OCI-LY3 (cell line): ENCODE results near the gene TMEM135.

Experiments
- H2AFZ ChIP-seq: fragments of 200-600, 300-600 bp; shearing (Covaris generic); 2 replicates; pipeline ENCODE4 v1.6.0; 2014; ENCODE audit warnings: antibody characterized with exemption, low read depth, low read length
- H3K27ac ChIP-seq: fragments of 200-600, 300-600 bp; sonication (generic); 2 replicates; pipeline ENCODE4 v1.5.1; 2014; ENCODE audit warnings: mild to moderate bottlenecking, low read length, moderate library complexity, mixed read lengths
- H3K27me3 ChIP-seq: fragments of 200-600, 300-600 bp; sonication (generic); 2 replicates; pipeline ENCODE4 v1.6.1; 2014; ENCODE audit warnings: low read depth, low read length, mixed read lengths
- H3K36me3 ChIP-seq: fragments of 200-600, 300-600 bp; sonication (generic); replicated peaks from 2 replicates; pipeline ENCODE3; 2014; ENCODE audit warnings: low read depth, low read length, mixed read lengths
- H3K4me1 ChIP-seq: fragments of 300-600, 200-600 bp; sonication (generic); 2 replicates; pipeline ENCODE4 v1.6.1; 2014; ENCODE audit warnings: low read length, mixed read lengths
- H3K4me2 ChIP-seq: fragments of 200-600, 300-600 bp; sonication (generic); 2 replicates; pipeline ENCODE4 v1.6.1; 2014; ENCODE audit warnings: low read length, mixed read lengths
- H3K4me3 ChIP-seq: fragments of 300-600, 200-600 bp; sonication (generic); 2 replicates; pipeline ENCODE4 v1.5.1; 2014; ENCODE audit warnings: antibody characterized with exemption, mild to moderate bottlenecking, low read length, moderate library complexity
- H3K79me2 ChIP-seq: fragments of 300-600, 200-600 bp; shearing (Covaris generic); 2 replicates; pipeline ENCODE4 v1.6.1; 2014; ENCODE audit warnings: mild to moderate bottlenecking, low read length, mixed read lengths
- H3K9ac ChIP-seq: fragments of 300-600, 200-600 bp; shearing (Covaris generic); 2 replicates; pipeline ENCODE4 v1.6.0; 2014; ENCODE audit warnings: mild to moderate bottlenecking, low read length, moderate library complexity
- H3K9me3 ChIP-seq: fragments of 200-600, 300-600 bp; shearing (Covaris generic); 2 replicates; pipeline ENCODE4 v1.6.1; 2014; ENCODE audit warnings: low read length, mixed read lengths; ENCODE audit not compliant: insufficient read depth
- H4K20me1 ChIP-seq: fragments of 200-600, 300-600 bp; sonication (generic); 2 replicates; pipeline ENCODE4 v1.6.1; 2016; ENCODE audit warnings: low read length, mixed read lengths; ENCODE audit not compliant: insufficient read depth
- EZH2phosphoT487 ChIP-seq: fragments of 200-600 bp; shearing (Covaris generic); IDR thresholded peaks from 2 replicates; pipeline ENCODE4 v1.6.1; 2018; ENCODE audit warnings: antibody characterized with exemption, mixed run types, low read depth
- TF ChIP-seq, protein P1 (sequence below): fragments of 200-600, 300-600 bp; sonication (generic); IDR thresholded peaks from 2 replicates; pipeline ENCODE4 v1.5.1; 2014; ENCODE audit warnings: antibody characterized with exemption, low read length, low read depth

TMEM135 gene

DNA sequence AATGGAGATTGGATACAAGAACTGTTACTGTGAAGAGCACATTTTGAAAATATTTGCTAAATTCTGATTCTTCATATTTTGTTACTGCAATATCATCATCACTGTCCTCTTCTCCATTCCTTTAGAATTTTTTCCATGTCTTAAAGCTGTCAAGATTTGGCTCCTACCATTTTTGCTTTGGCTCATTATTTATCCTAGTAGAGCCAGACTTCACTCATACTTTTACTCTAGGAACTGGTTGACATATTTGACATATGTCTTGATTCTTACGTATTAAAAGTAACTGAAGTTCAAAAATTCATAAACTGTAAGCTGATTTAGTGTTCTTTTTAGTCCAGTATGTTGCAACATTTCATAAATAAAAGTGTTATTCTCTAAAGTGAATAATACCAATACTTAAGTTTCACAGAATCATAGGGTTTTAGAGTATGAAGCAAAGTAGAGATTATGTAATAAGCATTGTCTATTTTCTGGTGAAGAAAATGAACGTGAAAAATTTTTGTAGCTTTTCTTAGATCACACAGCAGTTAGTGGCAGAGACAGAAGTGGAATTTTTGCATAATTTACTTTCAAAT is 225.6 kb downstream of the TMEM135 start:
- Histone ChIP-seq H3K4me1 (no peaks in the 10 kb centered on the region), H4K20me1 (no peaks in the 10 kb centered on the region), H3K27me3 (no peaks in the 10 kb centered on the region), H3K36me3 (no peaks in the 10 kb centered on the region), H3K9me3 (no peaks in the 10 kb centered on the region), H3K79me2 (no peaks in the 10 kb centered on the region), H3K4me3 (no peak overlapping the region), H2AFZ (no peak overlapping the region), H3K4me2 (no peak overlapping the region), H3K9ac (no peak overlapping the region), H3K27ac (no peak overlapping the region)
- no peak for TF ChIP-seq EZH2phosphoT487
- TF ChIP-seq, protein P1, sequence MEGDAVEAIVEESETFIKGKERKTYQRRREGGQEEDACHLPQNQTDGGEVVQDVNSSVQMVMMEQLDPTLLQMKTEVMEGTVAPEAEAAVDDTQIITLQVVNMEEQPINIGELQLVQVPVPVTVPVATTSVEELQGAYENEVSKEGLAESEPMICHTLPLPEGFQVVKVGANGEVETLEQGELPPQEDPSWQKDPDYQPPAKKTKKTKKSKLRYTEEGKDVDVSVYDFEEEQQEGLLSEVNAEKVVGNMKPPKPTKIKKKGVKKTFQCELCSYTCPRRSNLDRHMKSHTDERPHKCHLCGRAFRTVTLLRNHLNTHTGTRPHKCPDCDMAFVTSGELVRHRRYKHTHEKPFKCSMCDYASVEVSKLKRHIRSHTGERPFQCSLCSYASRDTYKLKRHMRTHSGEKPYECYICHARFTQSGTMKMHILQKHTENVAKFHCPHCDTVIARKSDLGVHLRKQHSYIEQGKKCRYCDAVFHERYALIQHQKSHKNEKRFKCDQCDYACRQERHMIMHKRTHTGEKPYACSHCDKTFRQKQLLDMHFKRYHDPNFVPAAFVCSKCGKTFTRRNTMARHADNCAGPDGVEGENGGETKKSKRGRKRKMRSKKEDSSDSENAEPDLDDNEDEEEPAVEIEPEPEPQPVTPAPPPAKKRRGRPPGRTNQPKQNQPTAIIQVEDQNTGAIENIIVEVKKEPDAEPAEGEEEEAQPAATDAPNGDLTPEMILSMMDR, result no peak

DNA sequence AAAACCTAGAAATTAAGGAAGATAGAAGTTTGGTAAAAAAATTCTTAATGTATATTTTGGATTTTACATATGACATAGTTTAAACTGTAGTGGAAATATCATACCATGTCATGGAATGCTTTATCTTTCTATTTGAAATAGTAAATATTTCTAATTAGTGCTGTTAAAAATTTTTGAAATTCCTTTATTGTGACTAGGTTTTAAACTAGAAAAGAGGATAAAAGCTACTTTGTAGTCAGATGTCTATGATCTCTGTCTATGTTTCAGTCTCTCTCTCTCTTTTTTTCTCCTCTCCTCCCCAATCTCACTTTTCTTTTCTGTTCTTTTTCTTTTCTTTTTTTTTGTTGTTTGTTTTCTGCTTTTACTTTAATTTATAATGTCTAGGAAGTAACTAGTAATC is 226.2 kb downstream of the TMEM135 start:
- no peaks in the 10 kb centered on the region for H3K79me2 ChIP-seq
- H3K4me2 ChIP-seq, result no peak overlapping the region
- H3K9me3 ChIP-seq, result no peaks in the 10 kb centered on the region
- TF ChIP-seq, protein P1, result no peak
- no peak for TF ChIP-seq EZH2phosphoT487
- no peaks in the 10 kb centered on the region for H3K4me1 ChIP-seq
- H3K36me3 ChIP-seq, result no peaks in the 10 kb centered on the region
- no peak overlapping the region for H2AFZ ChIP-seq
- H3K27ac ChIP-seq, result no peak overlapping the region
- no peaks in the 10 kb centered on the region for H4K20me1 ChIP-seq
- no peak overlapping the region for H3K9ac ChIP-seq
- H3K4me3 ChIP-seq, result no peak overlapping the region
- H3K27me3 ChIP-seq, result no peaks in the 10 kb centered on the region

DNA sequence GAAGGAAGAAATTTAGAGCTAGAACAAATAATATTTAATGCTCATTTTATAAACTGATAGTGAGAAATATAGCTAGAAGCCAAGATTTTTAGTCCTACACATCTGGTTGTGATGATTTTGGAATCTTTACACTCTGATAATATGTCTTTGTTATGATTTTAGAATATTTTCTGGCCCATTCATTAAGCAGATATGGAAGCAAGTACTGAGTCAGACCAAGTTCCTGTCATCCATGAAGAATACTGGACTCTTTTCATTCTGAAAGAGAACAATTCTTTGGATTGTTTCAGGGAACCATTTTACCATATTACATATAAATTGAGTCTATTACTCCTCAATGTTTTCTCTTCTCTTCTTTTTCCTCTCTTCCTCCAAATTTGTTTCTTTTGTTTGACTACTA is 227.4 kb downstream of the TMEM135 start:
- no peak overlapping the region for H3K4me2 ChIP-seq
- TF ChIP-seq, protein P1, result no peak
- TF ChIP-seq EZH2phosphoT487, result no peak

DNA sequence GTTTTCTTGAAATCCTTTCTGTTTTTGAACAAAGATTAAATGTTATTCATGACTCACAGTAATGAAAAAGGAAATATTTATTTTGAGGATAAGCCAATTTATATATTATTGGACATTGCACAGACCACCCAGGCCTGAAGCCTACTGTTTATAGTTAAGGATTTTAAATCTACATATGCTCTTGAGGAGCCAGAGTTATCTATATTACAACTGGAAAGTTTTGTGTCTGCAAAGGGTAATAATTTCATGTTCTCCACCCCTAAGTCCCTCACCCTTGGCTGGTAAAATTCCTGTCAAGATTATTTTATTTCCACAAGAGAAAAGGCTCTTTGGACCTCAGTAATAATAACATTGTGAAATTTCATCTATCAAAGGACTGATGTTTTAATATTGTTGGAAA is 228.2 kb downstream of the TMEM135 start:
- no peaks in the 10 kb centered on the region for H4K20me1 ChIP-seq
- H2AFZ ChIP-seq, result no peak overlapping the region

More for the DNA sequence above, 227.4 kb downstream of the TMEM135 start:
- Histone ChIP-seq H3K4me3 (no peak overlapping the region), H3K9me3 (no peaks in the 10 kb centered on the region), H3K27ac (no peak overlapping the region), H3K79me2 (no peaks in the 10 kb centered on the region), H2AFZ (no peak overlapping the region), H3K4me1 (no peaks in the 10 kb centered on the region), H3K9ac (no peak overlapping the region), H4K20me1 (no peaks in the 10 kb centered on the region), H3K27me3 (no peaks in the 10 kb centered on the region), H3K36me3 (no peaks in the 10 kb centered on the region)

More for the DNA sequence above, 228.2 kb downstream of the TMEM135 start:
- Histone ChIP-seq H3K4me3 (no peak overlapping the region), H3K4me2 (no peak overlapping the region), H3K4me1 (no peaks in the 10 kb centered on the region), H3K27ac (no peak overlapping the region), H3K27me3 (no peaks in the 10 kb centered on the region), H3K9me3 (no peaks in the 10 kb centered on the region), H3K79me2 (no peaks in the 10 kb centered on the region), H3K36me3 (no peaks in the 10 kb centered on the region), H3K9ac (no peak overlapping the region)
- TF ChIP-seq, protein P1, result no peak
- TF ChIP-seq EZH2phosphoT487, result no peak
